ENCODE results near the gene CERCAM. TPM values are rescaled to one million over a fixed set of nuclear protein-coding genes. Genes with fewer than 3 reads are reported as not detected.
"Not testable (repeated sequence)": the region's sequence is repeated elsewhere in the genome, so short reads cannot be mapped to it uniquely, and the experiment has no call there.

The CERCAM gene
- total and polyA plus RNA-seq, 2 experiments from 2014 or later = 2.7 to 7.9 TPM

DNA sequence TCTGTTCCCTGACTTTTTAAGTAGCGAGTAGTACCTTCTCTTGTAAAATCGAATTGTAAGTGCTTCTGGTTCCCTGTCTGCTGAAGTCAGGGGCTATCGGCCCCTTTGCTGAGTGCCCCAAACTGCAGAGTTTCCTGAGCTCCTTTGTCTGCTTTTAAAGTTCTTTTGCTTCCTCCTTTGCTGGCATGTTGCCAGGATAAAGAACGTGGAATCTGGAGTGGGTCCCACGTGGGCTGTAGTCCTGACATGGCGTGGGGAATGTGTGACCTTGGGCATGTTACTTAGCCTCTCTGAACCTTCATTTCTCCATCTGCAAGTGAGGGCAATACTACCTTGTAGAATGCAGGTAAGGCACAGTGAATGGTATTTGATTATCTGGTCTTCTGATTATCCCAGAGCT, 21.5 kb downstream of the CERCAM start (continued):
- TF ChIP-seq, protein P1, sequence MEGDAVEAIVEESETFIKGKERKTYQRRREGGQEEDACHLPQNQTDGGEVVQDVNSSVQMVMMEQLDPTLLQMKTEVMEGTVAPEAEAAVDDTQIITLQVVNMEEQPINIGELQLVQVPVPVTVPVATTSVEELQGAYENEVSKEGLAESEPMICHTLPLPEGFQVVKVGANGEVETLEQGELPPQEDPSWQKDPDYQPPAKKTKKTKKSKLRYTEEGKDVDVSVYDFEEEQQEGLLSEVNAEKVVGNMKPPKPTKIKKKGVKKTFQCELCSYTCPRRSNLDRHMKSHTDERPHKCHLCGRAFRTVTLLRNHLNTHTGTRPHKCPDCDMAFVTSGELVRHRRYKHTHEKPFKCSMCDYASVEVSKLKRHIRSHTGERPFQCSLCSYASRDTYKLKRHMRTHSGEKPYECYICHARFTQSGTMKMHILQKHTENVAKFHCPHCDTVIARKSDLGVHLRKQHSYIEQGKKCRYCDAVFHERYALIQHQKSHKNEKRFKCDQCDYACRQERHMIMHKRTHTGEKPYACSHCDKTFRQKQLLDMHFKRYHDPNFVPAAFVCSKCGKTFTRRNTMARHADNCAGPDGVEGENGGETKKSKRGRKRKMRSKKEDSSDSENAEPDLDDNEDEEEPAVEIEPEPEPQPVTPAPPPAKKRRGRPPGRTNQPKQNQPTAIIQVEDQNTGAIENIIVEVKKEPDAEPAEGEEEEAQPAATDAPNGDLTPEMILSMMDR (conservative IDR thresholded peaks at IDR 0.05; ENCODE audit: low read depth in 2 of 2) = no peak

DNA sequence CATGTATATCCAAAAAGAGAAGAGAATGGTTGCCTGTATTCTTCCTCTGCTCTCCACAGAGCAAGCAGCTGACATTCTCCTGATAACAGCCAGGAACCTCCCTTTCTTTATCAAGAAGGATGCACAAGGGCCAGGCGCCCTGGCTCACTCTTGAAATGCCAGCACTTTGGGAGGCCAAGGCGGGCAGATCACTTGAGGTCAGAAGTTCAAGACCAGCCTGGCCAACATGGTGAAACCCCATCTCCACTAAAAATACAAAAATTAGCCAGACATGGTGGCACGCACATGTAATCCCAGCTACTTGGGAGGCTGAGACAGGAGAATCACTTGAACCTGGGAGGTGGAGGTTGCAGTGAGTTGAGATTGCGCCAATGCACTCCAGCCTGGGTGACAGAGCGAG, 25.8 kb downstream of the CERCAM start:
- H3K4me1 Mint-ChIP-seq; H3K4me1 ChIP-seq (ENCODE audit: insufficient read depth); H3K4me2 ChIP-seq; H3K4me3 Mint-ChIP-seq; H3K36me3 ChIP-seq (ENCODE audit: insufficient read depth); H3K27ac Mint-ChIP-seq; H3K36me3 Mint-ChIP-seq (ENCODE audit: low read depth); H4K20me1 ChIP-seq (replicated peaks; ENCODE audit: insufficient read depth); H3K4me3 ChIP-seq; H3F3A ChIP-seq (replicated peaks; ENCODE audit: low read depth); H2AFZ ChIP-seq; H3K27me3 ChIP-seq (ENCODE audit: insufficient read depth); H3K27ac ChIP-seq (ENCODE audit: low read depth); H3K27me3 Mint-ChIP-seq (ENCODE audit: insufficient read depth, low read depth, poor library complexity); H3K9me2 ChIP-seq (ENCODE audit: insufficient read depth); DNase-seq (ENCODE audit: low spot score); H3K79me2 ChIP-seq (replicated peaks; ENCODE audit: insufficient read depth); ATAC-seq; H3K9me3 Mint-ChIP-seq: not testable (repeated sequence)

DNA sequence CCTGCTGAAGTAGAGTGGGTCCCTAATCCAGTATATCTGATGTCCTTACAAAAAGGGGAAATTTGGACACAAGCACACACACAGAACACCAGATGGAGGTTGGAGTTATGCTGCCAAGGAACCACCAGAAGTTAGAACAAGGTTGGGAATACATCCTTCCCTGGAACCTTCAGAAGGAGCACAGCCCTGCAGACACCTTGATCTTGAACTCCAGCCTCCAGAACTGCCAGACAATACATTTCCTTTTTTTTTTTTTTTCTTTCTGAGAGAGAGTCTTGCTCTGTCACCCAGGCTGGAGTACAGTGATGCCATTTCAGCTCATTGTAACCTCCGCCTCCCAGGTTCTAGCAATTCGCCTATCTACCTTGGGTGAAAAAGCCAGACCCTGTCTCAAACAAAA, 28.1 kb downstream of the CERCAM start:
- no peak overlapping the region for H3K27ac ChIP-seq (ENCODE audit: low read depth)
- no peaks in the 10 kb centered on the region for H3F3A ChIP-seq (replicated peaks; ENCODE audit: low read depth)
- H3K9me2 ChIP-seq (ENCODE audit: insufficient read depth) = no peaks in the 10 kb centered on the region
- Mint-ChIP-seq H3K36me3 (ENCODE audit: low read depth) (no peaks in the 10 kb centered on the region), H3K27me3 (ENCODE audit: insufficient read depth, low read depth, poor library complexity) (peaks cover 4% of the 10 kb centered on the region), H3K4me3 (no peak overlapping the region), H3K27ac (no peak overlapping the region), H3K9me3 (no peaks in the 10 kb centered on the region), H3K4me1 (no peaks in the 10 kb centered on the region)
- DNase-seq (ENCODE audit: low spot score) = no peak
- H3K27me3 ChIP-seq (ENCODE audit: insufficient read depth) = no peaks in the 10 kb centered on the region
- H3K4me1 ChIP-seq (ENCODE audit: insufficient read depth) = no peaks in the 10 kb centered on the region
- H3K4me3 ChIP-seq = no peak overlapping the region
- H3K4me2 ChIP-seq = no peak overlapping the region
- ATAC-seq = no peak
- no peaks in the 10 kb centered on the region for H3K79me2 ChIP-seq (replicated peaks; ENCODE audit: insufficient read depth)
- H3K36me3 ChIP-seq (ENCODE audit: insufficient read depth) = no peaks in the 10 kb centered on the region
- H4K20me1 ChIP-seq (replicated peaks; ENCODE audit: insufficient read depth) = no peaks in the 10 kb centered on the region
- no peak overlapping the region for H2AFZ ChIP-seq
- no peak for TF ChIP-seq EZH2 (IDR thresholded peaks at IDR 0.05; ENCODE audit: low read depth, unreplicated experiment)
- TF ChIP-seq, protein P2, sequence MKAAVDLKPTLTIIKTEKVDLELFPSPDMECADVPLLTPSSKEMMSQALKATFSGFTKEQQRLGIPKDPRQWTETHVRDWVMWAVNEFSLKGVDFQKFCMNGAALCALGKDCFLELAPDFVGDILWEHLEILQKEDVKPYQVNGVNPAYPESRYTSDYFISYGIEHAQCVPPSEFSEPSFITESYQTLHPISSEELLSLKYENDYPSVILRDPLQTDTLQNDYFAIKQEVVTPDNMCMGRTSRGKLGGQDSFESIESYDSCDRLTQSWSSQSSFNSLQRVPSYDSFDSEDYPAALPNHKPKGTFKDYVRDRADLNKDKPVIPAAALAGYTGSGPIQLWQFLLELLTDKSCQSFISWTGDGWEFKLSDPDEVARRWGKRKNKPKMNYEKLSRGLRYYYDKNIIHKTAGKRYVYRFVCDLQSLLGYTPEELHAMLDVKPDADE (IDR thresholded peaks at IDR 0.05) = no peak
- no peak for TF ChIP-seq EZH2phosphoT487 (IDR thresholded peaks at IDR 0.05; ENCODE audit: unreplicated experiment)
- TF ChIP-seq JUNB (IDR thresholded peaks at IDR 0.05; ENCODE audit: unreplicated experiment) = no peak
- TF ChIP-seq ZNF114 (CRISPR knock-in tag; IDR thresholded peaks at IDR 0.05) = no peak
- TF ChIP-seq ZNF331 (CRISPR knock-in tag; IDR thresholded peaks at IDR 0.05; ENCODE audit: low read depth) = no peak
- no peak for TF ChIP-seq POLR2AphosphoS5 (IDR thresholded peaks at IDR 0.05; ENCODE audit: low read depth)
- TF ChIP-seq STAT1 (IDR thresholded peaks at IDR 0.05; ENCODE audit: unreplicated experiment) = no peak
- TF ChIP-seq, protein P3, sequence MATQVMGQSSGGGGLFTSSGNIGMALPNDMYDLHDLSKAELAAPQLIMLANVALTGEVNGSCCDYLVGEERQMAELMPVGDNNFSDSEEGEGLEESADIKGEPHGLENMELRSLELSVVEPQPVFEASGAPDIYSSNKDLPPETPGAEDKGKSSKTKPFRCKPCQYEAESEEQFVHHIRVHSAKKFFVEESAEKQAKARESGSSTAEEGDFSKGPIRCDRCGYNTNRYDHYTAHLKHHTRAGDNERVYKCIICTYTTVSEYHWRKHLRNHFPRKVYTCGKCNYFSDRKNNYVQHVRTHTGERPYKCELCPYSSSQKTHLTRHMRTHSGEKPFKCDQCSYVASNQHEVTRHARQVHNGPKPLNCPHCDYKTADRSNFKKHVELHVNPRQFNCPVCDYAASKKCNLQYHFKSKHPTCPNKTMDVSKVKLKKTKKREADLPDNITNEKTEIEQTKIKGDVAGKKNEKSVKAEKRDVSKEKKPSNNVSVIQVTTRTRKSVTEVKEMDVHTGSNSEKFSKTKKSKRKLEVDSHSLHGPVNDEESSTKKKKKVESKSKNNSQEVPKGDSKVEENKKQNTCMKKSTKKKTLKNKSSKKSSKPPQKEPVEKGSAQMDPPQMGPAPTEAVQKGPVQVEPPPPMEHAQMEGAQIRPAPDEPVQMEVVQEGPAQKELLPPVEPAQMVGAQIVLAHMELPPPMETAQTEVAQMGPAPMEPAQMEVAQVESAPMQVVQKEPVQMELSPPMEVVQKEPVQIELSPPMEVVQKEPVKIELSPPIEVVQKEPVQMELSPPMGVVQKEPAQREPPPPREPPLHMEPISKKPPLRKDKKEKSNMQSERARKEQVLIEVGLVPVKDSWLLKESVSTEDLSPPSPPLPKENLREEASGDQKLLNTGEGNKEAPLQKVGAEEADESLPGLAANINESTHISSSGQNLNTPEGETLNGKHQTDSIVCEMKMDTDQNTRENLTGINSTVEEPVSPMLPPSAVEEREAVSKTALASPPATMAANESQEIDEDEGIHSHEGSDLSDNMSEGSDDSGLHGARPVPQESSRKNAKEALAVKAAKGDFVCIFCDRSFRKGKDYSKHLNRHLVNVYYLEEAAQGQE (IDR thresholded peaks at IDR 0.05; ENCODE audit: unreplicated experiment) = no peak
- TF ChIP-seq CREB1 (CRISPR knock-in tag; IDR thresholded peaks at IDR 0.05; ENCODE audit: low read depth) = no peak
